ENCODE measurements around the gene XPNPEP3. TPM values are rescaled to one million over a fixed set of nuclear protein-coding genes. Genes with fewer than 3 reads are reported as not detected.

XPNPEP3 gene
- total RNA-seq, 1 donor from 2014 or later, result 28.7 TPM

GRCh38 chr22:40877488-40877887 is 20.5 kb downstream of the XPNPEP3 start:
- no peak overlapping the region for H3K4me3 ChIP-seq
- no peak overlapping the region for H3K27ac ChIP-seq (replicated peaks)
- intact Hi-C loops (cut with micrococcal nuclease), result no loop called here
- DNase-seq, result no peak
- no peaks in the 10 kb centered on the region for H3K4me1 ChIP-seq
- peaks cover 34% of the 10 kb centered on the region for H3K36me3 ChIP-seq
- H3K9me3 ChIP-seq (replicated peaks), result no peaks in the 10 kb centered on the region
- H3K27me3 ChIP-seq (ENCODE audit: low read depth), result no peaks in the 10 kb centered on the region
- TF ChIP-seq CTCF (IDR thresholded peaks at IDR 0.05; ENCODE audit: borderline replicate concordance), result no peak

- intact Hi-C loops (cut with micrococcal nuclease), result no loop called here
- no peak overlapping the region for H3K27ac ChIP-seq (replicated peaks)
- H3K9me3 ChIP-seq (replicated peaks), result no peaks in the 10 kb centered on the region
- H3K27me3 ChIP-seq (ENCODE audit: low read depth), result no peaks in the 10 kb centered on the region
- peaks cover 39% of the 10 kb centered on the region for H3K36me3 ChIP-seq
- TF ChIP-seq CTCF (IDR thresholded peaks at IDR 0.05; ENCODE audit: borderline replicate concordance), result no peak
- DNase-seq, result no peak
- no peak overlapping the region for H3K4me3 ChIP-seq
- no peaks in the 10 kb centered on the region for H3K4me1 ChIP-seq
Observed at GRCh38 chr22:40878922-40879321, 22.0 kb downstream of the XPNPEP3 start.

GRCh38 chr22:40889116-40889515 is 32.2 kb downstream of the XPNPEP3 start:
- no peak for DNase-seq
- Histone ChIP-seq H3K4me1 (peaks cover 7% of the 10 kb centered on the region), H3K27me3 (ENCODE audit: low read depth) (no peaks in the 10 kb centered on the region), H3K9me3 (replicated peaks) (no peaks in the 10 kb centered on the region), H3K36me3 (peaks cover 76% of the 10 kb centered on the region), H3K4me3 (no peak overlapping the region), H3K27ac (replicated peaks) (no peak overlapping the region)
- intact Hi-C loops (cut with micrococcal nuclease), result no loop called here
- TF ChIP-seq CTCF (IDR thresholded peaks at IDR 0.05; ENCODE audit: borderline replicate concordance), result no peak

- H3K36me3 ChIP-seq, result peaks cover 58% of the 10 kb centered on the region
- no peaks in the 10 kb centered on the region for H3K27me3 ChIP-seq (ENCODE audit: low read depth)
- H3K4me1 ChIP-seq, result peaks cover 17% of the 10 kb centered on the region
- no peak overlapping the region for H3K27ac ChIP-seq (replicated peaks)
- H3K4me3 ChIP-seq, result no peak overlapping the region
- H3K9me3 ChIP-seq (replicated peaks), result no peaks in the 10 kb centered on the region
- no peak for DNase-seq
- TF ChIP-seq CTCF (IDR thresholded peaks at IDR 0.05; ENCODE audit: borderline replicate concordance), result no peak
- intact Hi-C loops (cut with micrococcal nuclease), result no loop called here
Observed at GRCh38 chr22:40890881-40891280, 33.9 kb downstream of the XPNPEP3 start.

GRCh38 chr22:40894417-40894816 is 37.5 kb downstream of the XPNPEP3 start:
- Histone ChIP-seq H3K4me3 (no peak overlapping the region), H3K36me3 (peaks cover 25% of the 10 kb centered on the region), H3K4me1 (peaks cover 17% of the 10 kb centered on the region), H3K27ac (replicated peaks) (no peak overlapping the region), H3K9me3 (replicated peaks) (no peaks in the 10 kb centered on the region), H3K27me3 (ENCODE audit: low read depth) (no peaks in the 10 kb centered on the region)
- TF ChIP-seq CTCF (IDR thresholded peaks at IDR 0.05; ENCODE audit: borderline replicate concordance), result no peak
- intact Hi-C loops (cut with micrococcal nuclease), result no loop called here
- no peak for DNase-seq
